HEK293 (cell line): Measurements from ENCODE around the gene PRR19.

Experiments used
- BCL11B ChIP-seq: fragments of 450-650 bp; formaldehyde crosslinking; IDR thresholded peaks from 2 replicates; pipeline ENCODE4 v1.5.1; 2016; ENCODE audit warnings: low read depth, missing biosample characterization, missing genetic modification characterization
- BCL6B ChIP-seq: fragments of 450-650 bp; formaldehyde crosslinking; IDR thresholded peaks from 2 replicates; pipeline ENCODE4 v1.5.1; 2017; ENCODE audit warnings: missing biosample characterization, missing genetic modification characterization
- FEZF1 ChIP-seq: fragments of 450-650 bp; formaldehyde crosslinking; IDR thresholded peaks from 2 replicates; pipeline ENCODE4 v1.5.1; 2016; ENCODE audit warnings: missing biosample characterization, missing genetic modification characterization
- GLIS1 ChIP-seq: fragments of 450-650 bp; formaldehyde crosslinking; IDR thresholded peaks from 2 replicates; pipeline ENCODE4 v1.5.1; 2016; ENCODE audit warnings: missing biosample characterization, missing genetic modification characterization
- PRDM4 ChIP-seq: fragments of 450-650 bp; formaldehyde crosslinking; IDR thresholded peaks from 2 replicates; pipeline ENCODE4 v1.5.1; 2017; ENCODE audit warnings: missing biosample characterization, missing genetic modification characterization
- SCRT2 ChIP-seq: fragments of 450-650 bp; formaldehyde crosslinking; IDR thresholded peaks from 2 replicates; pipeline ENCODE4 v1.5.1; 2016; ENCODE audit warnings: missing biosample characterization, missing genetic modification characterization
- SP7 ChIP-seq: fragments of 450-650 bp; formaldehyde crosslinking; IDR thresholded peaks from 2 replicates; pipeline ENCODE4 v1.5.1; 2016; ENCODE audit warnings: missing biosample characterization, missing genetic modification characterization
- ZBTB49 ChIP-seq: fragments of 450-650 bp; formaldehyde crosslinking; IDR thresholded peaks from 2 replicates; pipeline ENCODE4 v1.5.1; 2016; ENCODE audit warnings: missing biosample characterization, missing genetic modification characterization, low read depth
- ZEB2 ChIP-seq: fragments of 450-650 bp; formaldehyde crosslinking; IDR thresholded peaks from 2 replicates; pipeline ENCODE4 v1.5.1; 2016; ENCODE audit warnings: missing biosample characterization, missing genetic modification characterization
- ZNF10 ChIP-seq: fragments of 450-650 bp; formaldehyde crosslinking; IDR thresholded peaks from 2 replicates; pipeline ENCODE4 v1.5.1; 2017; ENCODE audit warnings: missing biosample characterization, missing genetic modification characterization
- ZNF121 ChIP-seq: fragments of 450-650 bp; formaldehyde crosslinking; IDR thresholded peaks from 2 replicates; pipeline ENCODE4 v1.5.1; 2016; ENCODE audit warnings: missing biosample characterization, missing genetic modification characterization
- ZNF157 ChIP-seq: fragments of 450-650 bp; formaldehyde crosslinking; IDR thresholded peaks from 2 replicates; pipeline ENCODE4 v1.5.1; 2016; ENCODE audit warnings: missing biosample characterization, missing genetic modification characterization
- ZNF18 ChIP-seq: fragments of 450-650 bp; formaldehyde crosslinking; IDR thresholded peaks from 2 replicates; pipeline ENCODE4 v1.5.1; 2016; ENCODE audit warnings: missing biosample characterization, missing genetic modification characterization
- ZNF221 ChIP-seq: fragments of 450-650 bp; formaldehyde crosslinking; IDR thresholded peaks from 2 replicates; pipeline ENCODE4 v1.5.1; 2017; ENCODE audit warnings: missing biosample characterization, missing genetic modification characterization, borderline replicate concordance
- ZNF223 ChIP-seq: fragments of 450-650 bp; formaldehyde crosslinking; IDR thresholded peaks from 2 replicates; pipeline ENCODE4 v1.5.1; 2016; ENCODE audit warnings: missing biosample characterization, missing genetic modification characterization
- ZNF266 ChIP-seq: fragments of 450-650 bp; formaldehyde crosslinking; IDR thresholded peaks from 2 replicates; pipeline ENCODE4 v1.5.1; 2016; ENCODE audit warnings: missing biosample characterization, missing genetic modification characterization, low read depth
- ZNF274 ChIP-seq, 2 experiments: fragments of 200-500 bp in 1 of 2; fragments of 450-650 bp in 1 of 2; sonication (Bioruptor generic) in 1 of 2; formaldehyde crosslinking in 1 of 2; IDR thresholded peaks; 2 replicates each; pipeline versions ENCODE4 v1.5.1 to v1.6.1; 2014 to 2016; ENCODE audit warnings: borderline replicate concordance in 1 of 2, inconsistent platforms in 1 of 2, low read length in 1 of 2, missing biosample characterization in 1 of 2, missing genetic modification characterization in 1 of 2
- ZNF449 ChIP-seq: fragments of 450-650 bp; formaldehyde crosslinking; IDR thresholded peaks from 2 replicates; pipeline ENCODE4 v1.5.1; 2017; ENCODE audit warnings: missing biosample characterization, mild to moderate bottlenecking, missing genetic modification characterization, moderate library complexity
- ZNF473 ChIP-seq: fragments of 450-650 bp; formaldehyde crosslinking; IDR thresholded peaks from 2 replicates; pipeline ENCODE4 v1.5.1; 2017; ENCODE audit warnings: missing biosample characterization, missing genetic modification characterization
- ZNF514 ChIP-seq: fragments of 450-650 bp; formaldehyde crosslinking; IDR thresholded peaks from 2 replicates; pipeline ENCODE4 v1.5.1; 2016; ENCODE audit warnings: missing biosample characterization, missing genetic modification characterization
- ZNF624 ChIP-seq: fragments of 450-650 bp; formaldehyde crosslinking; IDR thresholded peaks from 2 replicates; pipeline ENCODE4 v1.5.1; 2017; ENCODE audit warnings: missing biosample characterization, missing genetic modification characterization
- ZNF660 ChIP-seq: fragments of 450-650 bp; IDR thresholded peaks from 2 replicates; pipeline ENCODE4 v1.5.1; 2018; ENCODE audit warnings: missing biosample characterization, mild to moderate bottlenecking, missing genetic modification characterization
- ZNF837 ChIP-seq: fragments of 450-650 bp; formaldehyde crosslinking; IDR thresholded peaks from 2 replicates; pipeline ENCODE4 v1.5.1; 2016; ENCODE audit warnings: missing biosample characterization, missing genetic modification characterization
- ZSCAN18 ChIP-seq: fragments of 450-650 bp; formaldehyde crosslinking; IDR thresholded peaks from 2 replicates; pipeline ENCODE4 v1.5.1; 2016; ENCODE audit warnings: missing biosample characterization, missing genetic modification characterization

PRR19 gene

GRCh38 chr19:42252365-42253244 is 49.3 kb upstream of the PRR19 start (continued):
- TF ChIP-seq ZBTB49 (no peak), ZNF266 (tag by site-specific recombination) (no peak), ZNF837 (tag by site-specific recombination) (no peak), SCRT2 (tag by site-specific recombination) (peak; percentile 24; the same call in 1 of the 2 replicates), ZNF221 (tag by site-specific recombination) (no peak), PRDM4 (tag by site-specific recombination) (peak; percentile 41; the same call in 1 of the 2 replicates), ZNF624 (tag by site-specific recombination) (no peak), ZNF121 (tag by site-specific recombination) (no peak), FEZF1 (tag by site-specific recombination) (no peak), ZNF157 (no peak), ZNF473 (tag by site-specific recombination) (no peak), ZNF223 (tag by site-specific recombination) (no peak), BCL6B (tag by site-specific recombination) (no peak), ZNF449 (tag by site-specific recombination) (no peak), SP7 (tag by site-specific recombination) (no peak; the same call in 1 of the 2 replicates), ZNF10 (tag by site-specific recombination) (no peak), ZNF514 (tag by site-specific recombination) (no peak), ZEB2 (tag by site-specific recombination) (no peak), BCL11B (tag by site-specific recombination) (no peak), ZSCAN18 (tag by site-specific recombination) (no peak), ZNF274 (IDR thresholded peaks at IDR 0.05; ENCODE audit: low read length) (no peak), ZNF274 (tag by site-specific recombination; IDR thresholded peaks at IDR 0.05; ENCODE audit: borderline replicate concordance) (no peak), GLIS1 (tag by site-specific recombination) (no peak; the same call in 1 of the 2 replicates), ZNF660 (tag by site-specific recombination) (peak; percentile 63), ZNF18 (no peak)
